ENCODE results near the gene TLR9.

The TLR9 gene

GRCh38 chr3:52232279-52233107 is 7.0 kb upstream of the TLR9 start:
- DNase-seq, result no peak

- peak; percentile 62 to 81 for DNase-seq
Measured at GRCh38 chr3:52231502-52232278, 6.2 kb upstream of the TLR9 start.

- no peak for DNase-seq
Measured at GRCh38 chr3:52230889-52231499, 5.5 kb upstream of the TLR9 start.

- DNase-seq, result no peak
Measured at GRCh38 chr3:52230461-52230860, 5.0 kb upstream of the TLR9 start.

- DNase-seq, result no peak
Measured at GRCh38 chr3:52229656-52230055, 4.2 kb upstream of the TLR9 start.

GRCh38 chr3:52228751-52229291 is 3.4 kb upstream of the TLR9 start:
- DNase-seq, result no peak

- no peak for DNase-seq
Measured at GRCh38 chr3:52228266-52228665, 2.8 kb upstream of the TLR9 start.

- no peak for DNase-seq
Measured at GRCh38 chr3:52227766-52228165, 2.3 kb upstream of the TLR9 start.

- no peak for DNase-seq
Measured at GRCh38 chr3:52227117-52227516, 1.7 kb upstream of the TLR9 start.

- DNase-seq, result no peak
Measured at GRCh38 chr3:52226229-52226817, 878 bp upstream of the TLR9 start.

- no peak for DNase-seq
Measured at GRCh38 chr3:52223449-52224408, 1.7 kb downstream of the TLR9 start.

- DNase-seq, result no peak
Measured at GRCh38 chr3:52222319-52223221, 2.9 kb downstream of the TLR9 start.

- DNase-seq, result no peak
Measured at GRCh38 chr3:52221563-52222318, 3.7 kb downstream of the TLR9 start.

- no peak for DNase-seq
Measured at GRCh38 chr3:52221141-52221562, 4.3 kb downstream of the TLR9 start.

GRCh38 chr3:52220380-52221026 is 4.9 kb downstream of the TLR9 start:
- peak; percentile 87 to 90 for DNase-seq

GRCh38 chr3:52218937-52219650 is 6.4 kb downstream of the TLR9 start:
- no peak for DNase-seq

GRCh38 chr3:52218454-52218853 is 7.0 kb downstream of the TLR9 start:
- no peak for DNase-seq

GRCh38 chr3:52218026-52218425 is 7.4 kb downstream of the TLR9 start:
- DNase-seq, result no peak

GRCh38 chr3:52217409-52217805 is 8.0 kb downstream of the TLR9 start:
- DNase-seq, result no peak

All from AML-193 (cell line).